Islet of Langerhans (tissue), 1 donor: ENCODE results near the gene ALS2.

Experiments used
- FAIRE-seq: peaks from one replicate; lab custom pipeline; 2011; peaks lifted over from hg19 to GRCh38; lab: Jason Lieb, UNC

The ALS2 gene

GRCh38 chr2:201754717-201755415 is 25.9 kb downstream of the ALS2 start:
- peak; percentile 82 for FAIRE-seq

DNA sequence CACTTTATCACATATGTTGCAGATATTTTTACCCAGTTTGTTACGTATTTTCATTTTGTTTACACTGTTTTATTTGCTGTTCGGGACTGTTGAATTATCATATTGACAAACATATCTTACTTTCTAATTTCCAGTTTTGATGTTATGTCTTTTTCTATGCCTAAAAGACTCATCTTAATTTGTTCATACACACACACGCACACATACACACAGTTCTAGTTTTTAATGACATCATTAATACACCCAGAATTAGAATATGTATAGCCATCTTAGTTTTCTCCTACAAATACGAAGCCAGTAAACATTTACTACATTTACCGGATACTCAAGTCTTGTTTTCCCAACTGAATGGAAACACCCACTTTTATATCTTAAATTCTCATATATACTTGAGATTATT is 29.2 kb downstream of the ALS2 start:
- no peak for FAIRE-seq

DNA sequence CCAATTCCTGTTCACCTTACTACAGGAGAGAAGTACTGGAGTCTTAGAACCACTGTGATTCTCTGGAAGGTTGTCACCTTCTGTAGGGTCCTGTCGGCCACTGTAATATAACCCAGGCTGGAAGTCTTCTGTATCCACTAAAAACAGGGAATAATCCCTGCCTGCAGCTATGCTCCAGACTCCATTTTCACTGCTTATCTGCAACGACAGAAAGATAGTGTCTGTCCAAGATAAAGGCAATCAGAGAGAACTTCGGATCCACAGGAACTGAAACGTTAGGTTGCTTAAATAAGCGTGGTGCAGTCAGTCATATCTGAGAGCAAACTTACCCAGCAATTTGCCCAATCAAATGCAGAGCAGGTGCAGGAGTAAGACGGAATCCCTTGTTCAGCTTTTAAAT is 34.2 kb downstream of the ALS2 start:
- FAIRE-seq: no peak

DNA sequence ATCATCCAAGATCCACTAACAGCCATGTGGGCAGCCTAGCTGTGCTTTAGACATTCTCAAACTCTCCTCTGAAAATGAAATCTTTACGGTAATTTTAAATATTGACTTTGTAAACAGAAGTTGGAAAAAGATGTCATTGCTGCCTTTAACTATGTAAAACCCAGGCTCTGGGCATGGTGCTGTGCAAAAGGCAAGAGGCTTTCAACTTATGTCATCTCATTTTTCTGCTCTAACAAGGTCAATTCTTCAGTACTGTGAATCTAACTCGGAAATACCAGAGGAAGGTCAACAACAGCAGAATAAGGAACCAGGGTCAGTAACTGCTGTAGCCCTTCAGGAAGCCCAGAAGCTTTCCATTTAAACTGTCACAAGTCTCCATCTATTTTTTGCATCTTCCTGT is 45.2 kb downstream of the ALS2 start:
- FAIRE-seq: no peak

DNA sequence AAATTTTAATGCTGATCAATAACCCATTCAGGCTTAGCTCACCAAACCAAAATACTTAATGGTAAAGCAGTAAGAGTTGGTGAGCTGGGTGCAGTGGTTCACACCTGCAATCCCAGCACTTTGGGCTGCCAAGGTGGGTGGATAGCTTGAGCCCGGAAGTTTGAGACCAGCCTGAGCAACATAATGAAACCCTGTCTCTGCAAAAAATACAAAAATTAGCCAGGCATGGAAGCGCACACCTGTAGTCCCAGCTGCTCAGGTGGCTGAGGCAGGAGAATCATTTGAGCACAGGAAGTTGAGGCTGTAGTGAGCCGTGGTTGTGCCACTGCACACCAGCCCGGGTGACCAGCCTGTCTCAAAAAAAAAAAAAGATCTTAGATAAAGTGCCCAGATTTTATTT is 46.6 kb downstream of the ALS2 start:
- FAIRE-seq: no peak

- FAIRE-seq: no peak
Measured at GRCh38 chr2:201733544-201733943, 47.2 kb downstream of the ALS2 start.

GRCh38 chr2:201730651-201731285 is 50.0 kb downstream of the ALS2 start:
- FAIRE-seq: no peak

- FAIRE-seq: no peak
Measured at GRCh38 chr2:201715459-201715858, 65.3 kb downstream of the ALS2 start.

DNA sequence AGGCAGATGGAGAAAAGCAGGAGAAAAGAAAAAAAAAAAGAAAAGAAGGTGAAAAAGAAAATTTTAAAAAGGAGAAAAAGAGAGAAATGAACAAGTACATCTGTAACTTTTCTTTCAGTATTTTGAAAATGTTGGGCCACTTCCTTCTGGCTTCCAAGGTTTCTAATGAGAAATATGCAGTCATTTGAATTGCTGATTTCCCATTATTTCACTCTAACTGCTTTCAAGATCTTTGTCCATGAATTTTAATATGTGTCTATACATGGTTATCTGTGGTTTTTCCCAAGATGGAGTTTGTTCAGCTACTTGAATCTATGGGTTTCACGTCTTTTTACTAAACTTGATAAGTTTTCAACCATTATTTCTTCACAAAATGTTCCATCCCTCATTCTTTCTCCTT is 68.0 kb downstream of the ALS2 start:
- FAIRE-seq: no peak

GRCh38 chr2:201709747-201710146 is 71.0 kb downstream of the ALS2 start:
- no peak for FAIRE-seq

- no peak for FAIRE-seq
Measured at GRCh38 chr2:201709049-201709448, 71.7 kb downstream of the ALS2 start.

DNA sequence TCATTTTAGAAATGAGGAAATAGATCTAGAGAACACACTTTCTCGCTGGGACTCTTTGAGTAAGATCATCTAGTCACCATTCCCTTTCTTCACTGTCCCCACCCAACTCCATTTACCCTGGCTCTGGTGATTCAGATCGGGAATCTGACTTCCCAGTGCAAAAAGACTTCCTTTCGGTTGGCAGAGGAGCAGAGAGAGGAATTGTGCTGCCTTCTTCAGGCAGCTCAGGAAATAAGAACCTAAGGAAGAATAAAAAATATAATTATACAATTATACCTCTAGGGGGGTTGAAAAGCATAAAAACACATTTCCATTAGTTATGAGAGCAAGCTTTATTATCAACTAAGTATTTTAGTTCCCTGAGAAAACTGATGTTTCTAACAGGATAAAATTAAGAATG is 73.0 kb downstream of the ALS2 start:
- FAIRE-seq: no peak

DNA sequence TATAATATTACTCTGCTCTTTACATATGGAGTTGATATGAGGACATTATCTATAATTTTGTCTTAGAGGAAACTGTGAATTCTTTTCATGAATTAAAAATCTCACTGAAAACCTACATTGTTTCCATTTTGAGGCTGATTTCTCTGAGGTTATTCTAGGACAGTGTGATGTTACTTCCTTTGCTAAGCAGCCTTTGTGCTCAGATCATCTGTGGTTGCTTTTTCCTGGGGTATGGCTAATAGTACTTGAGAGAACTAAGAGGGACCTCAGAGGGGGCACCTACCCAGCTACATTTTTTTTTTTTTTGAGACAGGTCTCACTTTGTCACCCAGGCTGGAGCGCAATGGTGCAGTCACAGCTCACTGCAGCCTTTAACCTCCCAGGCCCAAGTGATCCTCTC is 73.6 kb downstream of the ALS2 start:
- no peak for FAIRE-seq

DNA sequence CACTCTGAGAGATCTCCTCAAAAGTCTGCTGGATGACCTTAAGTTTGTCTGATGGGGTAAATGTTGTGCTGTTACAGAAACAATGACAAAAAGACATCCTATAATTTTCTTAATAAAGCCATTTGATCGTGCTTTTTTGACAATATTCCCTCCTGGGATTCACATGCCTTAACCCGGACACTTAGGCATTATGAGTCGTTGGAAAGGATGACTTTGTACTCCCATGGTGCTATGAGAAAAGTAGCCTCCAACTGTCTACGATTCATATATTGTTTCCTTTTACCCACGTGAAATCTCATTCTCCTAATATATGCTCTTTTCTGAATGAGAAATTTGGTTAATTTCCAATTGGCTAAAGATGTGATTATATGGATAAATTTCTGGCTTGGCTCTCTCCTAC is 76.2 kb downstream of the ALS2 start:
- no peak for FAIRE-seq

DNA sequence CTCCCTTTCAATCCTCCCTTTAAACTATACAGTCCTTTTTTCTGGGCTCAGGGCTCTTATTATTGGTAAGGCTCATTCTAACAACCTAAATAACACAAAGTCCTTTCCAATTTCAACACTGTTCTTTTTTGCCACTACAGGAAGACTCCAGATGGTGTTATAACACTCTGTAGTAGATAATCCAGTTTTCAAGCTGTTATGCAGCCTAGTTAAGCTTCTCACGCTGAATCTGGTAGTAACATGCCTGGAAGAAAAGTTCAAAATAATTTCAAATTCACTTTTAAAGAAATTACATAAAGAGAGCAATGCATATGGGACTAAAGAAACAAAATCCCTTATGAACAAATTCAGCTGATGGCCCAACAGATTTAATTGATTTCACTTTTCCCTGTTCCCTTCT is 79.1 kb downstream of the ALS2 start:
- FAIRE-seq: no peak

GRCh38 chr2:201699416-201699815 is 81.3 kb downstream of the ALS2 start:
- no peak for FAIRE-seq

- no peak for FAIRE-seq
Measured at GRCh38 chr2:201698588-201699226, 82.0 kb downstream of the ALS2 start, which contains the start of gene MPP4. Gene MPP4, minus strand, starts transcription at chr2:201698644. Its CDS starts 4,690 bp downstream, at chr2:201693954.

GRCh38 chr2:201697899-201698298 is 82.8 kb downstream of the ALS2 start:
- no peak for FAIRE-seq

DNA sequence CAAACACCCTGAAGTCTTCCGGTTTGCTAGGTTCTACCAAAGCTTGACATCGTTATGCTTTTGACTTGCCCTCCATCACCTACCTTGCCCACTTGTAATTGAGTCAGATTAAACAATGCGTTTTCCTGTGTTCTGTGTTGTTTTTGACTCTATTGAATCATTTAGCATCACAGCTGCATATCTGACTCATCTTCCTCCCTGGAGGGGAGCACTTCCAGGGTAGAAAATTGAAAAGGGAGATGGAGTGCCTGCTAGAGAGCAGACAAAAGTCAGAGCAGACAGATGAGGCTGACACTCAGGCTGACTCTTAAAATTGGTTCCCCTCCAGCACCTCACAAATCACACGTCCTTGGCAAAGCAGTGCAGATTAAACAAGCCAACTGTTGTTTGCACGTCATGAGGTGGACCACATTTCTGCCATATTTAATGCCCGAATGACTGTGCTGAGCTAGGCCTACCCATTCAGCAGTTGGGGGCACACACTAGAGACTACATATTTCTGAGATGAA is 84.5 kb downstream of the ALS2 start:
- no peak for FAIRE-seq

DNA sequence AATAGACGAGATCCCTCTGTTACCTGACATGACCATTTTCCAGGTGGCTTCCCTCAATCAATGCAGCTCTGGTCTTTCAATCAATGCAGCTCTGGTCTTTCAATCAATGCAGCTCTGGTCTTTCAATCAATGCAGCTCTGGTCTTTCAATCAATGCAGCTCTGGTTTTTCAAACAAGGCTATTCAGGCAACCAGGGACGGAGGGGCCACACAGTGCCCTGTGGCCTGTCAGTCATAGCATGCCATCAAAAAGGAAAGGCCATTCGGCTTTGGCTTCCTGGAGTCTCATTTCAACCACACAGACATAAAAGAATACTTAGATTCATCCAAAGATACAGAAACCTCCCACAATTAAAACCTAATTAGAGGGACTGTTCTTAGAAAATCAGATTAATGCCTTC is 95.6 kb downstream of the ALS2 start:
- no peak for FAIRE-seq

DNA sequence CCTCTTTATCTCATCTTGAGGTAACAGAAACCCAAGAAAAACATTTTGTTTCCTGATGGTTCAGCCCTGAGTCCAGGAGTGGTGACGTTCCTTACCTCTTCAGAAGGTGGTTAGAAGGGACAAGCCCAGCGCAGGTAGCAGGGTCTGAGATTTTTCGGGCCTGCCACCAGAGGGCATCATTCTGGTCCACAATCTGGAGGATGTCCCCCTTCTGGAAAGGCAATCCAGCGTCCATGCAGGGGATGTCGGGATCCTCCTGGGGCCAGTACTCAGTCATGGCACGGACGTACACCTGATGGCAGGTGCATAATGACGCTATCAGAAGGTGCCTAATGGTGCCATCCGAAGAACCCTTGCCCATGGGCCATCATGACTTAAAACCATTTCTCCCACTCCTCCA is 100.0 kb downstream of the ALS2 start:
- FAIRE-seq: no peak

DNA sequence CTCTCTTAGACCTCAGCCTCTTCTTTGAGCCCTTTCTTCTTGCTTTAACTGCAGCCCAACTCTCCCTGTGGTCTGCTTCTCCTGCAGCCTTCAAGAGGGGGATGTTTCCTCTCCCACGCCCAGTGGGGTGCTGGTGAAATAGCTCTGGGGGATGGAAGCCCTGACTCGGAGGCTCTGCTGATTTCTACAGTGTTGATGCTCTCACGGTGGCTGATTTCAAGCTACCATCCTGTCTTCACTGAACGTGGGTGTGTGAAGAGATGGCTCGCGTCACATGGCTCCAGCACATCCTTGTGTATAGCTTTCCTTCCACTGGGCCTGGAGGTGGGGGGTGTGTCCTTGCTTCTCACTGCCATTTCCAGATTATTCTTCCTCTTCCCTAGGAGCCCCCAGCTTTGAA is 102.3 kb downstream of the ALS2 start:
- no peak for FAIRE-seq

GRCh38 chr2:201675454-201675853 is 105.3 kb downstream of the ALS2 start:
- no peak for FAIRE-seq

GRCh38 chr2:201674794-201675193 is 105.9 kb downstream of the ALS2 start:
- FAIRE-seq: no peak
